GM12875 (cell line): ENCODE data around the gene ZNF578.
"Not testable (repeated sequence)": the region's sequence is repeated elsewhere in the genome, so short reads cannot be mapped to it uniquely, and the experiment has no call there.

ENCODE experiments used
- H3K4me3 ChIP-seq: one replicate; pipeline ENCODE4 v1.5.1; 2011; ENCODE audit warnings: low read depth, low read length, control low read depth
- TF ChIP-seq, protein P1 (sequence below): IDR thresholded peaks from 2 replicates; pipeline ENCODE4 v1.5.1; 2011; ENCODE audit warnings: low read depth, mild to moderate bottlenecking, control low read depth, inconsistent platforms, low read length, moderate library complexity, borderline replicate concordance; ENCODE audit not compliant: insufficient read depth

Gene ZNF578

DNA sequence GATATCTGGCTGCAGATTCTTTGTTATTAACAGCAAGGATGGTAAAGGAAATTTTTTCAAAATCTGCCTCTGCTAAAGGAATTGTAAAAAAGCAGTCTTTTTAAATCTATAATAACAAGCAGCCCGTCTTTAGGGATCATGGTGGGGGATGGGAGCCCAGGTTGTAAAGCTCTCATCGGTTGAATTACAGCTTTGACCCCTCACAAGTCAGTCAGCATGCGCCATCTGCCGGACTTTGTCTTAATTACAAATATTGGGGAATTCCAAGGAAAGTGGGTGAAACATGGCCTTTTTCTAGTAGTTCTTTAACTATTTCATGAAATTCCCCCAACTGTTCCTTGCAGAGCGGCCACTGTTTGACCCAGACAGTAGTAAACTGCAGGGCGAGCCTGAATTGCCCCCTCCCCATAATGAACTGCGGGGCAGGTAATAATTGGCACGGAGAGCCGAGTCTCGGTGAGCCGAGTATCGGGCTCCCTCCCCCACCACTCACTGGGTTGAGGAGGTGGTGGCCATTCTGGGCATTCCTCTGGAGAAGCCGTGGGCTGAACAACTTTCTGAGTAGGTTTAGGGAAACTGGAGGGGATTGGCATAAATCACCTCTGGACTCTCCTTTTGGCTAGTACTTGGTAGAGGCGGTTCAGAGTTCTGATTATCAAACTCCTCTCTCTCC lies 11.6 kb downstream of the ZNF578 start:
- H3K4me3 ChIP-seq = no peak overlapping the region
- TF ChIP-seq, protein P1, sequence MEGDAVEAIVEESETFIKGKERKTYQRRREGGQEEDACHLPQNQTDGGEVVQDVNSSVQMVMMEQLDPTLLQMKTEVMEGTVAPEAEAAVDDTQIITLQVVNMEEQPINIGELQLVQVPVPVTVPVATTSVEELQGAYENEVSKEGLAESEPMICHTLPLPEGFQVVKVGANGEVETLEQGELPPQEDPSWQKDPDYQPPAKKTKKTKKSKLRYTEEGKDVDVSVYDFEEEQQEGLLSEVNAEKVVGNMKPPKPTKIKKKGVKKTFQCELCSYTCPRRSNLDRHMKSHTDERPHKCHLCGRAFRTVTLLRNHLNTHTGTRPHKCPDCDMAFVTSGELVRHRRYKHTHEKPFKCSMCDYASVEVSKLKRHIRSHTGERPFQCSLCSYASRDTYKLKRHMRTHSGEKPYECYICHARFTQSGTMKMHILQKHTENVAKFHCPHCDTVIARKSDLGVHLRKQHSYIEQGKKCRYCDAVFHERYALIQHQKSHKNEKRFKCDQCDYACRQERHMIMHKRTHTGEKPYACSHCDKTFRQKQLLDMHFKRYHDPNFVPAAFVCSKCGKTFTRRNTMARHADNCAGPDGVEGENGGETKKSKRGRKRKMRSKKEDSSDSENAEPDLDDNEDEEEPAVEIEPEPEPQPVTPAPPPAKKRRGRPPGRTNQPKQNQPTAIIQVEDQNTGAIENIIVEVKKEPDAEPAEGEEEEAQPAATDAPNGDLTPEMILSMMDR = no peak

DNA sequence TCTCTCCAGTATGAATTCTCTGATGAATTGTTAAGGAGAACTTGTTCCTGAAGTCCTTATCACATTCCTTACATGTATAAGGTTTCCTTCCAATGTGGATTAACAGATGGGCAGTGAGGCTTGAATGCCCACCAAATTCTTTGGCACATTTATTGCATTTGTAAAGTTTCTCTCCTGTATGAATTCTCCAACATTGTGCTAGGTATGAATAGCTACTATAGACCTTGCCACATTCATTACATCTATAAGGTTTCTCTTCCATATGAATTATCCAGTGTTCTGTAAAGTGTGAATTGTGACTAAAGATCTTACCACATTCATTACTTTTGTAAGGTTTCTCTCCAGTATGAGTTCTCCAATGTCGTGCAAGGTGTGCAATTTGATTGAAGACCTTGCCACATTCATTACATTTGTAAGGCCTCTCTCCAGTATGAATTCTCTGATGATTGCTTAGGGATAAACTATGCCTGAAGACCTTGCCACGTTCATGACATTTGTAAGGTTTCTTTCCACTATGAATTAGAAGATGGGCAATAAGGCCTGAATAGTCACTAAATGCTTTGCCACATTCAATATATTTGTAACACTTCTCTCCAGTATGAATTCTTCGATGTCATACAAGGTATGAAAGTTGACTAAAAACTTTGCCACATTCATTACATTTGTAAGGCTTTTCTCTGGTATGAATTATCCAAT lies 20.4 kb downstream of the ZNF578 start:
- H3K4me3 ChIP-seq = no peak overlapping the region
- TF ChIP-seq, protein P1 = no peak

DNA sequence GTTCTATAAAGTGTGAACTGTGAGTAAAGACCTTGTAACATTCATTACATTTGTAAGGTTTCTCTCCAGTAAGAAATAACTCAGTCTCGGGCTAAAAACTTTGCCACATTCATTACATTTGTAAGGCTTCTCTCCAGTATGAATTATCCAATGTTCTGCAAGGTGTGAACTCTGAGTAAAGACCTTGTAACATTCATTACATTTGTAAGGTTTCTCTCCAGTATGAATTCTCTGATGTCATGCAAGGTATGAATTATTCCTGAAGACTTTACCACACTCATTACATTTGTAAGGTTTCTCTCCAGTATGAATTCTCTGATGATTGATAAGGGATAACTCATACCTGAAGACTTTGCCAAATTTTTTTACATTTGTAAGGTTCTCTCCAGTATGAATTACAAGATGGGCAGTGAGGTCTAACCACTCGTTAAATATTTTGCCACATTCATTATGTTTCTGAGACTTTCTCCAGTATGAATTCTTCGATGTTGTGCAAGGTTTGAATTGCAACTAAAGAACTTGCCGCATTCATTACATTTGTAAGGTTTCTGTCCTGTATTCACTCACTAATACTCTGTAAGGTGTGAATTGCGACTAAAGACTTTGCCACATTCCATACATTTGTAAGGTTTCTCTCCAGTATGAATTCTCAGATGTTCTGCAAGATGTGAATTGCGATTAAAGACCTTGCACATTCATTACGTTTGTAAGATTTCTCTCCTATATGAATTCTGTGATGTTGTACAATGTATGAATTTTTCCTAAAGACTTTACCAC lies 21.2 kb downstream of the ZNF578 start:
- no peak overlapping the region for H3K4me3 ChIP-seq
- TF ChIP-seq, protein P1 = no peak

DNA sequence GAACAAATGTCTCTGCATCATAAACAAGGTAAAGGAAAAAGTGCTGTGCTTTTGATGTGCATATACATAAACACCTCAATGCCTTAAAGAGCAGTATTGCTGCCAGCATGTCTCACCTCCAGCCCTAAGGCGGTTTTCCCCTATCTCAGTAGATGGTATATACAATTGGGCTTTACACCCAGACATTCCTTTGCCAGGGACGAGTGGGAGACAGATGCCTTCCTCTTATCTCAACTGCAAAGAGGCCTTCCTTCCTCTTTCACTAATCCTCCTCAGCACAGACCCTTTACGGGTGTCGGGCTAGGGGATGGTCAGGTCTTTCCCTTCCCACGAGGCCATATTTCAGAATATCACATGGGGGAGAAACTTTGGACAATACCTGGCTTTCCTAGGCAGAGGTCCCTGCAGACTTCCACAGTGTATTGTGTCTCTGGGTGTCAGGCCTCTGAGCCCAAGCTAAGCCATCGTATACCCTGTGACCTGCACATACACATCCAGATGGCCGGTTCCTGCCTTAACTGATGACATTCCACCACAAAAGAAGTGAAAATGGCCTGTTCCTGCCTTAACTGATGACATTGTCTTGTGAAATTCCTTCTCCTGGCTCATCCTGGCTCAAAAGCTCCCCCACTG lies 30.9 kb downstream of the ZNF578 start:
- not testable (repeated sequence) for H3K4me3 ChIP-seq

DNA sequence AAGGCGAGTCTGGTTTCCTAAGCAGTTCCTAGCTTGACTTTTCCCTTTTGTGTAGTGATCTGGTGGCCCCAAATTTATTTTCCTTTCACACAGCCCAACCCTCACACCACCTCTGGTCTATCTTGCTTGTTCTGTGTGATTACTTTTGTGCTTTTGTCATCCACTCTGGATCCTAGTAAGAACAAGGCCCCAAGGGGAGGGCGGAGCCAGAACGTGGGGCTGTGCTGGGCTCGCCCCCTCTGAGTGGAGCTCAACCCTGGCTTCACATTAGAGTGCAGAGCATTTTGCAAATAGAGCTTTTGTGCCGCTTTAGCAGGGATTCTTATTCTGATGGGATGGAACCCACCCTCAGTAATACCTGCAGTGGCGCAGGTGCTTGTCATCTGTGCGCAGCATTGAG lies 31.7 kb downstream of the ZNF578 start:
- not testable (repeated sequence) for H3K4me3 ChIP-seq

DNA sequence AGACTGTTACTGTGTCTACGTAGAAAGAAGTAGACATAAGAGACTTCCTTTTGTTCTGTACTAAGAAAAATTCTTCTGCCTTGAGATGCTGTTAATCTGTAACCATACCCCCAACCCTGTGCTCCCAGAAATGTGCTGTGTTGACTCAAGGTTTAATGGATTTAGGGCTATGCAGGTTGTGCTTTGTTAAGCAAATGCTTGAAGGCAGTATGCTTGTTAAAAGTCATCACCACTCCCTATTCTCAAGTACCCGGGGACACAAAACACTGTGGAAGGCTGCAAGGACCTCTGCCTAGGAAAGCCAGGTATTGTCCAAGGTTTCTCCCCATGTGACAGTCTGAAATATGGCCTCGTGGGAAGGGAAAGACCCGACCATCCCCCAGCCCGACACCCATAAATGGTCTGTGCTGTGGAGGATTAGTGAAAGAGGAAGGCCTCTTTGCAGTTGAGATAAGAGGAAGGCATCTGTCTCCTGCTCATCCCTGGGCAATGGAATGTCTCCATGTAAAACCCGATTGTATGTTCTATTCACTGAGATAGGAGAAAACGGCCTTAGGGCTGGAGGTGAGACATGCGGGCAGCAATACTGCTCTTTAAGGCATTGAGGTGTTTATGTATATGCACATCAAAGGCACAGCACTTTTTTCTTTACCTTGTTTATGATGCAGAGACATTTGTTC lies 32.3 kb downstream of the ZNF578 start:
- H3K4me3 ChIP-seq = not testable (repeated sequence)

DNA sequence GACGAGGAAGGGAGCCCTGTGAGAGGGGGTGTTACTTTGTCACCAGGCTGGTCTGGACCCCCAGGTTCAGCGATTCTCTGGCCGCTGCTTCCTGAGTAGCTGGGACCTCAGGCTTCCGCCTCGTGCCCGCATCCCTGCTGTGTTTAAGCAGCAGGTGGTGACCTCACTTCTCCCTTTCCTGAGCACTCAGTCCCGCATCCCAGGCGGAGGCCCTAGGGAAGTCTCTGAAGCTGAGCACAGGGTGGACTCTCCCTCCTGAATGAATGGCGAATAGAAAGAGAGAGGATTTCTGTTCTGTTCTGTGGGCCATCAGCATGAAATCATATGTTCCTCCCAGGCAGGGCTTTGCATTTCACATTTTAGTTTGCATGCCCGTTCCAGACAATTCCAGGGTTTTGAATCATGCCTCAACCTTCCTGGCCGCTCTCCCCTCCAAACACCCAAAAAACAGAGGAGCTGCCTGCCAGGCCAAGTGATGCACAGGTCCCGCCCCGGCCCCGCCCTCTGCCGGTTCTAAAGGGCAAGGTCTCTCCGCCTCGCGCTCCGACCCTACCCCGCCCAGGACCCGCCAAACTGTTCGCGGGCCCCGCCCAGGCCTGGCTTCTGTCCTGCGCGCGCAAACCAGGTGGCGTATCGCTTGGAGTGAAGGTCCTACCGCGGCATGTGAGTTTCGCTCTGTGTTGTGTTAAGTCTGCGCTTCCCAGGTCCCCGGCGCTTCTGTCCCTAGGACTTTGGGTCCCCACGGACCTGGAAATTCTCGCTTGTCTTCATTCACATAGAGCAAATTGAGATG lies 39.0 kb downstream of the ZNF578 start:
- TF ChIP-seq, protein P1 = no peak

DNA sequence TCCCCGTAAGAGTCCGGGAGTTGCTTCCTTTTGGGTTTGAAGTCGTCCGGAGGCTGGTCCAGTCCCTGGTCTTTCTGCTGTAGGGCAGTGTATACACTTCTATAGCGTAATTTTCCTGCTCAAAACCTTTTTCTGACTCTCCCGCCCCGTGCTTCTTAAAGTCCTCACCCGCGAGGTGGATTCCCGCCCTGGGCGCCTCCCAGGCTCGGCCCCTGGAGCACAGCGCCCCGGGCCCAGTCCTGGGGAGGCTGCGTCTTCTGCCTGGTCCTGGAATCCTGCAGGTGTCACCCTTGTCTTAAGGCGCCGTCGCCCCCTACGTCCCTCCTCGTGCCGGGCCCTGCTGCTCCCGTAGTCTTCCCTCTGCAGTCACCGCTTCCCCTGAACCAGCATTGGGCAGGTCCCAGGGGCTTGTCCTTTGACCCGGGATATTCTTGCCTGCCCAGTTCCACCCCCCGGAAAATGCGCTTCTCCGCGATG lies 39.7 kb downstream of the ZNF578 start:
- TF ChIP-seq, protein P1 = no peak
- no peak overlapping the region for H3K4me3 ChIP-seq

More for the DNA sequence above, 39.0 kb downstream of the ZNF578 start:
- H3K4me3 ChIP-seq = no peak overlapping the region
